Amygdala (tissue), 56 donors: Measurements from ENCODE around the gene NOL4L.

Experiments
- DNase-seq, 56 donors: peaks; one replicate each; lab custom pipeline; 2025; lab: John Stamatoyannopoulos, UW

NOL4L gene

GRCh38 chr20:32463642-32464400 lies 121.3 kb downstream of the NOL4L start:
- peak in 54 of 56 donors; percentile 55 to 97 (median 86) for DNase-seq

- peak in 9 of 56 donors; percentile 27 to 68 (median 50) for DNase-seq
Measured at GRCh38 chr20:32462900-32463641, 122.1 kb downstream of the NOL4L start.

GRCh38 chr20:32461836-32462600 lies 123.1 kb downstream of the NOL4L start:
- no peak for DNase-seq

- no peak for DNase-seq
Measured at GRCh38 chr20:32460683-32461320, 124.3 kb downstream of the NOL4L start.

GRCh38 chr20:32460231-32460630 lies 124.9 kb downstream of the NOL4L start:
- no peak for DNase-seq

GRCh38 chr20:32458837-32459220 lies 126.3 kb downstream of the NOL4L start:
- DNase-seq: no peak

- no peak for DNase-seq
Measured at GRCh38 chr20:32458061-32458836, 126.9 kb downstream of the NOL4L start.

- peak in 50 of 56 donors; percentile 34 to 89 (median 70) for DNase-seq
Measured at GRCh38 chr20:32457479-32457986, 127.6 kb downstream of the NOL4L start.

GRCh38 chr20:32456869-32457478 lies 128.2 kb downstream of the NOL4L start:
- DNase-seq: peak in 30 of 56 donors; percentile 19 to 84 (median 54)

GRCh38 chr20:32455901-32456701 lies 129.0 kb downstream of the NOL4L start:
- DNase-seq: no peak

- no peak for DNase-seq
Measured at GRCh38 chr20:32455171-32455900, 129.8 kb downstream of the NOL4L start.

- DNase-seq: no peak
Measured at GRCh38 chr20:32454164-32455145, 130.7 kb downstream of the NOL4L start.

- DNase-seq: no peak
Measured at GRCh38 chr20:32453467-32454163, 131.5 kb downstream of the NOL4L start.

GRCh38 chr20:32452776-32453466 lies 132.2 kb downstream of the NOL4L start:
- DNase-seq: no peak
